Epithelial cell of prostate (primary cell): ENCODE results near the gene KRT222.

Experiments
- DNase-seq: peaks from one replicate; pipeline ENCODE4 v3.0.0-alpha.2; 2011; ENCODE audit warnings: low read depth, low spot score
- H3K27ac ChIP-seq: fragments of 450-650 bp; 2 replicates; pipeline ENCODE4 v1.5.1; 2017; ENCODE audit warnings: mild to moderate bottlenecking

KRT222 gene

GRCh38 chr17:40664582-40665333 lies at the start of gene KRT222:
Gene KRT222, minus strand, starts transcription at chr17:40665177. Its CDS starts 78 bp downstream, at chr17:40665099.
- no peak within 1 kb of the TSS for H3K27ac ChIP-seq
- DNase-seq = no peak

DNA sequence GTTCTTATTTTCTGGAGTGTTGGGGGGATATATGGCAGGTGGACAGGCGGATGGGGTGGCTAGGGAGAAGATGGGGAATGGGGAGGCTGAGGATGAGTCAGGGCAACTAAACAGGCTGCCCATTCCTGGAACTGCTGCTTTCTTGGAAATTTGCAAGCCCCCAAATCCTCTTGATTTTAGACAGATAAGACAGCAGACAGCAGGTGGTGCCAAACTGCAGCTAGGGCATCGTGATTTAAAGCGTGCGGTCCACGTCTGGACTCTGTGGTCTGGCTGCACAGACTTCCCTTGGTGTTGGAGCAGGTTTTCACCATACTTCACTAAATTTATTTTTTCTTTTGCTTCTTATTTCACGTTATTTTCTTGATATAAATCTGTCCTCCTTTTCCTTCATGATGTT lies 49.5 kb upstream of the KRT222 start:
- no peak for DNase-seq

DNA sequence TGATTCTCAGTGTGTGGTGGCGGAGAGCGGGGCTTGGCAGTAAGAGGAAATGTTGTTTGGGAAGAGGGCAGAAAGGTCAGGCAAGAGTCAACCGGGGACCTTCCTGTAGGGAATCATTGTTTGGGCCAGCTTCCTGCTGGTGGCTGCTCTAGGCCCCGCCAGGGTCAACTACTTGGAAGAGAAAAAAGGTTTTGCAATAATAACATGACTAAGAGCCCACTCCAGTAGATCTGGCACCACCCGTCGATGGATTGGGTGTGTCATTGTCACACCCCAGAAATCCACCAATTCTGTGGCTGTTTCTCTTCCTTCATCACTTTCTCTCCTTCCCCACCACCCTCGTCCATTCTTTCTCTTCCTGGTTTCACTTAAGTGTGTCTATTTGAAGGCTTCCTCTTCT lies 42.8 kb upstream of the KRT222 start:
- no peak for DNase-seq

More for the DNA sequence above, 49.5 kb upstream of the KRT222 start:
- H3K27ac ChIP-seq = no peak overlapping the region

DNA sequence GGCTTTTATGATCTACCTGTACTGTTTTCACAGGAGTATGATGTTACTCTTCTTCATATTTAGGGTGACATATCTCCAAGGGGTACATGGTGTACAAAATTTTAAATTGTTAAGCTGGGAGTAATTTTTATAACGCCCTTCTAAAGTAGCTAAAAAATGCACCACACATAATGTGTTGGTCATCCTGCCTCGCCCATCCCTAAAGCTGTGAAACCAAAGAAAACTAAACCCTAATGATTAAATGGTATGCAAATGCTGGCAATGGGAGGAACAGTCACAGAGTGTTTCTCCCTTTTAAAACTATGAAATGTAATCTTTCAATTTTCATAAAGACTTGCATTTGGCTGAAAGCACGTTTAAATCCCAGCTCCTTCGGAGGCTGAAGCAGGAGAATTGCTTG lies 40.6 kb upstream of the KRT222 start:
- peak overlapping the region; percentile 71 for H3K27ac ChIP-seq
- no peak for DNase-seq

More for the DNA sequence above, 42.8 kb upstream of the KRT222 start:
- peak overlapping the region; percentile 71 for H3K27ac ChIP-seq

- H3K27ac ChIP-seq = peak within 1 kb of the TSS; percentile 71
- no peak for DNase-seq
Measured at GRCh38 chr17:40703652-40704051, 38.7 kb upstream of the KRT222 start, which contains the start of gene KRT24. Gene KRT24, minus strand, starts transcription at chr17:40703752. Its CDS starts 59 bp downstream, at chr17:40703693.

DNA sequence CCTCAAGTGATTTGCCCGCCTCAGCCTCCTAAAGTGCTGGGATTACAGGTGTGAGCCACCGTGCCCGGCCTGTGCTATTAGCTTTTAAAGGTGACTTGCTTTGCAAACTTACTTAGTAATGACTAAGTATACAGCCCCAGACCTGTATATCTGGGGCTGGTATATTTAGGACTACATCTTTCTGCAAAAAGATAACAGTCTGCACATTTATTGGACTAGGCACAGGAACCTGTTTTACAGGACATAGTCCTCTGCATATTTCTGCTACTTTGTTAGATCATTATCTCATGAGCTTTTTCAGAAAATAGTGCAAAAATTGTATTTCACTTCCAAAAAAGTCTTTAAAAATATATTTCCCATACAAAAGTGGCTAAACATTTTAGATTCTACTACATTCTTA lies 37.3 kb upstream of the KRT222 start:
- no peak overlapping the region for H3K27ac ChIP-seq
- DNase-seq = no peak

- no peak overlapping the region for H3K27ac ChIP-seq
- DNase-seq = no peak
Measured at GRCh38 chr17:40699853-40700252, 34.9 kb upstream of the KRT222 start.

DNA sequence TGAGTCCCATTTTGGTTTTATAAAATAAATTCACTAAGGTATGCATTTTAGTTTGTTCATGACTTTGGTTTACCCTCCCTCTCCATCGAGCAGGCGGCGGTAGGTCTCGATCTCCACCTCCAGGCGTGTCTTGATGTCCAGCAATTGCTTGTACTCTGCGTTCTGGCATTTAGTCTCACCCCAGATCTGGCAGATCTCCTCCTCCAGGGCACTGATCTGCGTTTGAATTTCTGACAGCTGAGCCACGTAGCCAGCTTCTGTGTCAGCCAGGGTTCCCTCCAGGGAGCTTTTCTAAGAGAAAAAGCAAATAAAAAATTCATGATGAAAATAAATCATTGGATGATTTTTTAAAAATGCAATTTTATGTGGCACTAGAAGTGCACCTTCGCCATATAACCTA lies 34.4 kb upstream of the KRT222 start:
- H3K27ac ChIP-seq = no peak overlapping the region
- DNase-seq = no peak

DNA sequence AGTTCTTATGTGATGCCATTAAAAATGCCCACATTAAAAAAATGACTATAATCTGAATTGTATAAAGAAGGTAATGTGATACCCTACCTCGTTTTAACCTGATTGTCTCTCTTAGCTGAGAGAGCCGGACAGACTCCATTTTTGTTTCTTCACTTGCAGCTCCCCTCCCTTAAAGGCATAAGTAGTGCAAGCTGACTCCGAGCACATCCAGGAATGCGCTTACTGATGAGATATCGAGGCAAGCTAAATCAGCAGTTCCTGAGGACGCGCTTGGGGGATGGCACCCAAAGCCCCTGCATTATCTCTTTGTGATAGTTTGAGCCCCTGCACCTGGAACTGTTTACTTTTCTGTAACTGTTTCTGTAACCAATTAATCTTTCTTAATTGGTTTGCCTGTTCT lies 32.3 kb upstream of the KRT222 start:
- DNase-seq = no peak
- no peak overlapping the region for H3K27ac ChIP-seq

DNA sequence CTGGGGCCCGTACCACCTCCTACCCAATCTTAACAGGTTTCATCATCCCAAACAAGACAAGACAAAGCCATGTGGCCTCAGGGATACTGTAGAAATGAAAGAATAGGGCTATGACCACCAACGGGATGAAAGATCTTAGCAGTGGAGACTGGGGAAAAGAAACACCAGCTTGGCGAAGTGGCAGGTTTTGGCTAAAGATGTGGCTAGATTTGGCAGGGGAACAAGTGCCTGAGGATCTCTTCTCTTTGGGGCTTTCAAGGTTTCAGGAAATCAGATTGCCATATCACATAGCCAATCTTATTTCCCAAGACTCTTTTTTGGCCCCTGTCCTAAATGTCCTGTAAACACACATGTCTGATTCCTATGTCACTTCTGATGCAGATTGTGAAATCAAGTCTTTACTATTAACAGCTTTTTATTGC lies 31.7 kb upstream of the KRT222 start:
- peak overlapping the region; percentile 10 for H3K27ac ChIP-seq
- DNase-seq = no peak

DNA sequence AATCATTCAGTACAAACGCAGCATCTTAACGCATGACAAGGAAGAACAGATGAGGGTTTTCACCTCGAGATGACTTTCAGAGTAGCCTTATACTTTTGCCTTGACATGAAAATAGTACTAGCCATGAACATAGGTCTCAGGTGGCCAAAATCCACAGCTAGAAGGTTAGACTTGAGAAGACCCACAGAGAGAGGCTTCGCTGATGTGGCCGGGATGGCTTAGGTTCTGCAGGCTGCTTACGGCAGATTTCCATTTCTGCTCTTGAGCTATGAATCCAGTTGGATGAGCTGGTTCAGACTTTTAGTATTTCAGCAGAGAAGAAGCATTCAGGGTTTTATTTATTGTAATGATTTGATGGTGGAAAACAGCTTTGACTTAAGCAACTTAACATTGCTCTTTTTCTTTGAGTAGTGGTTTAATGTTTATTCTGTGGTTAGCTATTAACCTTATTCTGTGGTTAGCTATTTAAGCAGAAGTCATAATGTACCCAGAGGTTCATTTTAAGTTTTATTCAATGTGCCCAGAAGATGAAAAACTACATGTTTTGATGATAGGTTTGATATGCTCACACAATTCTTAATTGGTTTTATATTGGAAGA lies 31.0 kb upstream of the KRT222 start:
- DNase-seq = no peak

GRCh38 chr17:40694584-40694983 lies 29.6 kb upstream of the KRT222 start:
- no peak overlapping the region for H3K27ac ChIP-seq
- DNase-seq = no peak

More for the DNA sequence above, 31.0 kb upstream of the KRT222 start:
- no peak overlapping the region for H3K27ac ChIP-seq

DNA sequence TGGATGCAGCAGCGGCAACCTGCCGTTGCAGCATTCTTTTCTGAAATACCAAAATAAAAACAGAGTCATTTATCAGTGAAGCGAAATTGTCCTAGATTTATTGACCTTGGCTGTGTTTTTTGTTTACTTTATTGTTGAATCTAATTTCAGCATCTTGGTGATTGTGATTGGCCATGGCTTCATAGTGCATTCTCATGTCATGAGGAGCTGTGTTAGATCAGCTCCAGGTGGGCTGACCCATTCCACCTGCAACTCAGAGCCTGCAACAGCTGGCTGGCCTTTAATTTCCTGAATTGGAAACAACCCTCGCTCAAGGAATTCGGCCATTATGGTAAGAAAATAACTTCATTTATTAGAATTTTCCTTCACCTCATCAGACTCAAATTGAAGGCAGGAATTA lies 22.1 kb upstream of the KRT222 start:
- DNase-seq = no peak
- no peak overlapping the region for H3K27ac ChIP-seq

GRCh38 chr17:40686192-40686591 lies 21.2 kb upstream of the KRT222 start:
- no peak overlapping the region for H3K27ac ChIP-seq
- DNase-seq = no peak

DNA sequence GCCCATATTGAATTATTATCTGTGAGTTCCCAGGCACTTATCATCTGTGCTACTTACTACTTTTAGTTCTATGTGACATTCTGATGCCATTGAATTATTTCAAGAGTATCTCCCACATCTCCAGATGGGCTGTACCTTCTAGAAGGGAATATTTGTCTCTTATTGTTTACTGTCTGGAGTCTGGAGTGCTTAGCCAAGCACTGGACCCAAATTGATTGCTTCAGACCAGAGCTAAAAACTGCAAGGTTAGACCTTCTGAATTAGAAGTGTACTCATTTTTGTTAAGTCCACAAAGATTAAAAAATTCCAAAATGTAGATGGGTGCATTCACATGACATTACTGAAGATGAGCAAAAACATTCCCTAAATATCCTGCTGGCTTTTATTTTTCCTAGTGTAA lies 16.0 kb upstream of the KRT222 start:
- no peak for DNase-seq
- no peak overlapping the region for H3K27ac ChIP-seq

GRCh38 chr17:40679523-40679907 lies 14.5 kb upstream of the KRT222 start:
- H3K27ac ChIP-seq = no peak overlapping the region
- DNase-seq = no peak

GRCh38 chr17:40678902-40679522 lies 14.0 kb upstream of the KRT222 start:
- no peak for DNase-seq
- H3K27ac ChIP-seq = no peak overlapping the region

DNA sequence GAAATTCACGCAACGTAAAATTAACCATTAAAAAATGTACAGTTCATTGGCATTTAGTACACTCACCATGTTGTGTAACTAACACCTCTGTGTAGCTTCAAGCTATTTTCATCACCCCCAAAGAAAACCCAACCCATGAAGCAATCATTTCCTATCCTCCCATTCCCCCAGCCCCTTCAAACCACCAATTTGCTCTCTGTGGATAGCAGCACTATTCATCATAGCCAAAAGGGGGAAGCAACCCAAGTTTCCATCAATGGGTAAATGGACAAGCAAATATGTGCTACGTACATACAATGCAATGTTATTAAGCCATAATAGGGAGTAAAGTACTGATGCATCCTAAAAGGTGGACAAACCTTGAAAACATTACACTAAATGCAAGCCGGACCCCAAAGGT lies 10.9 kb upstream of the KRT222 start:
- no peak for DNase-seq
- H3K27ac ChIP-seq = no peak overlapping the region

- DNase-seq = no peak
- H3K27ac ChIP-seq = no peak overlapping the region
Measured at GRCh38 chr17:40672654-40673053, 7.7 kb upstream of the KRT222 start.

DNA sequence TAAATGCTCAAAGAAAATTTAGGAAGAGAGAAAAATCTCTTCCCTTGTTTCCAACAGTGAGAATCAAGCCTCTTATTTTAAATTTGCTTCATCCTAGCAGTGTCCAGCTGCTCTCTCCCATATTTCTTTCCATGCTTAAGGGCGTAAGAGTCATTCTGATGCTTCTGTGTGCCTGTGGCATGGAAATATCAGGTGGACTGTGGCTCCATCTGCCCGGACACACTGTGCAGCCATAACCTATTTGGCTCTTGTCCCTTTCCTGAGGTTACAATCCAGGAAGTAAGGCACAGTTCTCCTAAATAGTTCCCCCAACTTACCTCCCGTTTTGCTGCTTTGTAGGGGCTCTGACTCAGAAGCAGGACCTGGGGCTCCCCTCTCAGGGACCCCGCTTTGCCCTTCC lies 6.3 kb upstream of the KRT222 start:
- no peak overlapping the region for H3K27ac ChIP-seq
- no peak for DNase-seq

DNA sequence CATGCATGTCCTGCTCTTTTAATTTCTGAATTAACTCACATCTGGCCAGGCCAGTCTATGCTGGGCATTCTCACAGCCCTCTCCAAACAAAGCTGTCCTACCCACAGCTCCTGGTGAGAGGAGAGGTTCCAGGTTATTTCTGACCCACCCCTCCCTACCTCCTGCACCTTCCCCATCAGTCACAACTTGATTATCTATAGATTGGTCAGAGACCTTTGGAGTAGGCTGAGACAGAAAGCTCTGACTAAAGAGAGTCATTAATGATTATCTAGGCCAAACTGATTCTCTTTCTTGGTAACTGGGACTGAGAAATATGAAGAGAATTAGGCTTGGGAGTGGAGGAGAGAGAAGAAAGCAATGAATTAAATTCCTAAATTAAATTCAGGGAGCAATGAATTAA lies 1.4 kb upstream of the KRT222 start:
- H3K27ac ChIP-seq = no peak overlapping the region
- DNase-seq = no peak
